ENCODE measurements around the gene GRPEL1. TPM values are rescaled to one million over a fixed set of nuclear protein-coding genes. Genes with fewer than 3 reads are reported as not detected.

Gene GRPEL1
- total and polyA plus RNA-seq, 8 donors, result 7.7 to 15.6 (median 11.3) TPM

- WGBS, 2 donors, result 1% methylated on average over 13 of the region's 13 CpGs
- no peak for FAIRE-seq
- DNase-seq, result no peak
- peaks cover 0 to 16% (median 3%) of the 10 kb centered on the region in 3 donors for H3K36me3 ChIP-seq
- no peaks in the 10 kb centered on the region for H3K9me3 ChIP-seq
- H3K27me3 ChIP-seq, result no peaks in the 10 kb centered on the region
- peaks cover 8 to 15% (median 13%) of the 10 kb centered on the region in 3 donors for H3K4me1 ChIP-seq
- peak overlapping the region; percentile 78 to 86 (median 82) for H3K27ac ChIP-seq
- no peak for TF ChIP-seq CTCF (IDR thresholded peaks at IDR 0.05)
- peak overlapping the region; percentile 87 to 96 (median 96) for H3K4me3 ChIP-seq
- intact Hi-C loops (cut with DNase I), result no loop called here
- ATAC-seq, result no peak
Measured at GRCh38 chr4:7067126-7067451, 775 bp downstream of the GRPEL1 start.

GRCh38 chr4:7066493-7066892, 1.4 kb downstream of the GRPEL1 start:
- Histone ChIP-seq H3K27ac (no peak overlapping the region), H3K4me3 (peak overlapping the region in 2 of 4 donors; percentile 96), H3K36me3 (peaks cover 3 to 22% (median 5%) of the 10 kb centered on the region in 3 donors), H3K4me1 (peaks cover 8 to 15% (median 13%) of the 10 kb centered on the region in 3 donors), H3K27me3 (no peaks in the 10 kb centered on the region), H3K9me3 (no peaks in the 10 kb centered on the region)
- no peak for DNase-seq
- WGBS, 2 donors, result 77 to 82% methylated on average over 4 of the region's 4 CpGs
- TF ChIP-seq CTCF (IDR thresholded peaks at IDR 0.05), result no peak
- no peak for ATAC-seq
- no peak for FAIRE-seq
- intact Hi-C loops (cut with DNase I), result no loop called here

- intact Hi-C loops (cut with DNase I), result no loop called here
- DNase-seq (no peak), ATAC-seq (no peak), FAIRE-seq (no peak)
- WGBS, 2 donors, result 90 to 92% methylated on average over 11 of the region's 11 CpGs
- Histone ChIP-seq H3K27ac (no peak overlapping the region), H3K36me3 (peaks cover 3 to 27% (median 7%) of the 10 kb centered on the region in 3 donors), H3K27me3 (no peaks in the 10 kb centered on the region), H3K4me1 (peaks cover 8 to 15% (median 13%) of the 10 kb centered on the region in 3 donors), H3K4me3 (no peak overlapping the region), H3K9me3 (no peaks in the 10 kb centered on the region)
- no peak for TF ChIP-seq CTCF (IDR thresholded peaks at IDR 0.05)
Measured at GRCh38 chr4:7066006-7066405, 1.9 kb downstream of the GRPEL1 start.

GRCh38 chr4:7063362-7063761, 4.5 kb downstream of the GRPEL1 start:
- no peak for ATAC-seq
- H3K36me3 ChIP-seq, result peaks cover 3 to 47% (median 7%) of the 10 kb centered on the region in 3 donors
- TF ChIP-seq CTCF (IDR thresholded peaks at IDR 0.05), result no peak
- 67 to 71% methylated on average over 4 of the region's 4 CpGs for whole genome bisulfite sequencing, 2 donors
- no peak overlapping the region for H3K27ac ChIP-seq
- H3K9me3 ChIP-seq, result no peaks in the 10 kb centered on the region
- intact Hi-C loops (cut with DNase I), result no loop called here
- peaks cover 3 to 10% (median 8%) of the 10 kb centered on the region in 3 donors for H3K4me1 ChIP-seq
- no peaks in the 10 kb centered on the region for H3K27me3 ChIP-seq
- DNase-seq, result no peak
- FAIRE-seq, result no peak
- H3K4me3 ChIP-seq, result no peak overlapping the region

- TF ChIP-seq CTCF (IDR thresholded peaks at IDR 0.05), result no peak
- DNase-seq, result no peak
- WGBS, 2 donors, result 86 to 90% methylated on average over 4 of the region's 4 CpGs
- no peak for ATAC-seq
- Histone ChIP-seq H3K27me3 (no peaks in the 10 kb centered on the region), H3K27ac (no peak overlapping the region), H3K36me3 (peaks cover 3 to 47% (median 7%) of the 10 kb centered on the region in 3 donors), H3K4me1 (peaks cover 3 to 10% (median 8%) of the 10 kb centered on the region in 3 donors), H3K4me3 (no peak overlapping the region), H3K9me3 (no peaks in the 10 kb centered on the region)
- no peak for FAIRE-seq
- intact Hi-C loops (cut with DNase I), result no loop called here
Measured at GRCh38 chr4:7062816-7063215, 5.0 kb downstream of the GRPEL1 start.
